Cerebellar cortex (tissue), 1 donor: ENCODE data around the gene ACP2.
A peak's percentile ranks its signal among the peaks of the same experiment; 100 is the strongest.

Experiments
- DNase-seq: peaks from one replicate; pipeline ENCODE4 v3.0.0-alpha.2; 2015; ENCODE audit warnings: low spot score

Gene ACP2

GRCh38 chr11:47248664-47249377 lies at the start of gene ACP2:
Gene ACP2 (minus strand): TSS chr11:47248814. CDS start chr11:47248789, 25 bp downstream.
- peak; percentile 91 for DNase-seq

GRCh38 chr11:47296045-47296444 lies 47.4 kb upstream of the ACP2 start:
- no peak for DNase-seq

- no peak for DNase-seq
These were observed 46.8 kb upstream of the ACP2 start for GRCh38 chr11:47295385-47295784.

GRCh38 chr11:47289856-47290255 lies 41.2 kb upstream of the ACP2 start:
- DNase-seq, result no peak

GRCh38 chr11:47288066-47288465 lies 39.5 kb upstream of the ACP2 start:
- no peak for DNase-seq

GRCh38 chr11:47285969-47286770 lies 37.6 kb upstream of the ACP2 start:
- peak; percentile 74 for DNase-seq

GRCh38 chr11:47284151-47284550 lies 35.5 kb upstream of the ACP2 start:
- no peak for DNase-seq

GRCh38 chr11:47282462-47282861 lies 33.8 kb upstream of the ACP2 start:
- DNase-seq, result no peak

GRCh38 chr11:47280860-47281259 lies 32.2 kb upstream of the ACP2 start:
- DNase-seq, result no peak

- DNase-seq, result no peak
These were observed 31.5 kb upstream of the ACP2 start for GRCh38 chr11:47280099-47280498.

- no peak for DNase-seq
These were observed 30.2 kb upstream of the ACP2 start for GRCh38 chr11:47278769-47279168.

- no peak for DNase-seq
These were observed 29.4 kb upstream of the ACP2 start for GRCh38 chr11:47278058-47278457.

GRCh38 chr11:47276923-47277322 lies 28.3 kb upstream of the ACP2 start:
- DNase-seq, result no peak

GRCh38 chr11:47274495-47275235 lies 26.1 kb upstream of the ACP2 start:
- no peak for DNase-seq

- DNase-seq, result no peak
These were observed 24.1 kb upstream of the ACP2 start for GRCh38 chr11:47272706-47273105.

- peak; percentile 90 for DNase-seq
These were observed 23.5 kb upstream of the ACP2 start for GRCh38 chr11:47271961-47272661.

- no peak for DNase-seq
These were observed 22.7 kb upstream of the ACP2 start for GRCh38 chr11:47271328-47271727.

- peak; percentile 81 for DNase-seq
These were observed 22.0 kb upstream of the ACP2 start for GRCh38 chr11:47270331-47271271.

- peak; percentile 80 for DNase-seq
These were observed 21.3 kb upstream of the ACP2 start, which contains the start of gene MADD for GRCh38 chr11:47269829-47270305. Gene MADD (plus strand): TSS chr11:47270133.

GRCh38 chr11:47269002-47269828 lies 20.6 kb upstream of the ACP2 start:
- peak; percentile 84 for DNase-seq
